Uterus (tissue), 4 donors: ENCODE measurements around the gene PARG. TPM values are rescaled to one million over a fixed set of nuclear protein-coding genes. Genes with fewer than 3 reads are reported as not detected.
"Not testable (repeated sequence)": the region's sequence is repeated elsewhere in the genome, so short reads cannot be mapped to it uniquely, and the experiment has no call there.

ENCODE experiments used
- DNase-seq, 2 donors: peaks; one replicate each; pipeline ENCODE4 v3.0.0-alpha.2; 2019 to 2020
- H3K27ac ChIP-seq, 2 donors: fragments of 200-600 bp; sonication (generic); 1 replicate in 1 of 2; 2 replicates in 1 of 2; pipeline ENCODE4 v1.5.1; 2016 to 2018
- H3K27me3 ChIP-seq, 2 donors: fragments of 200-600 bp; sonication (generic); one replicate each; pipeline ENCODE4 v1.5.1; 2018 to 2019; ENCODE audit warnings: control low read depth in 1 of 2
- H3K36me3 ChIP-seq, 2 donors: fragments of 200-600 bp; sonication (generic); one replicate each; pipeline ENCODE4 v1.5.1; 2019; ENCODE audit warnings: control low read depth in 1 of 2
- H3K4me1 ChIP-seq, 2 donors: fragments of 200-600 bp; sonication (generic); one replicate each; pipeline ENCODE4 v1.5.1; 2018 to 2019; ENCODE audit warnings: control low read depth in 1 of 2
- H3K4me3 ChIP-seq, 2 donors: fragments of 200-600 bp; sonication (generic); 1 replicate in 1 of 2; 2 replicates in 1 of 2; pipeline ENCODE4 v1.5.1; 2018 to 2019; ENCODE audit warnings: mild to moderate bottlenecking in 1 of 2
- H3K9me3 ChIP-seq, 2 donors: fragments of 200-600 bp; sonication (generic); one replicate each; pipeline ENCODE4 v1.5.1; 2019; ENCODE audit warnings: control low read depth in 1 of 2
- POLR2A ChIP-seq, 2 donors: fragments of 450-650 bp; IDR thresholded peaks; one replicate each; pipeline ENCODE4 v1.6.1; 2016; ENCODE audit warnings: antibody characterized with exemption in 2 of 2, mild to moderate bottlenecking in 1 of 2, moderate library complexity in 1 of 2
- intact Hi-C: fragments of 100-400 bp; cut with DNase I; formaldehyde crosslinking; loops from one replicate; pipeline ENCODE4 v1.15.1; 2023; ENCODE audit warnings: low total_unique reads
- total RNA-seq, 4 donors: library from RNA; depleted of rRNA in 3 of 4; stranded (reverse); fragments of >200 nt in 3 of 4; gene quantifications; one replicate each; pipeline versions ENCODE4 v1.1.0 to v1.2.4, GENCODE V29; 2014 to 2023
- TF ChIP-seq, protein P1 (sequence below), 4 experiments: fragments of 200-600 bp in 2 of 4; fragments of 450-650 bp in 2 of 4; sonication (generic) in 2 of 4; IDR thresholded peaks; one replicate each; pipeline ENCODE4 v1.5.1; 2016 to 2019; ENCODE audit warnings: antibody characterized with exemption in 4 of 4, mild to moderate bottlenecking in 2 of 4, moderate library complexity in 1 of 4
- donor health status: DM: yes; HTN: yes; CAD: no.

The PARG gene
- total RNA-seq, 4 donors from 2014 or later = 29.7 to 58.6 (median 44.3) TPM

DNA sequence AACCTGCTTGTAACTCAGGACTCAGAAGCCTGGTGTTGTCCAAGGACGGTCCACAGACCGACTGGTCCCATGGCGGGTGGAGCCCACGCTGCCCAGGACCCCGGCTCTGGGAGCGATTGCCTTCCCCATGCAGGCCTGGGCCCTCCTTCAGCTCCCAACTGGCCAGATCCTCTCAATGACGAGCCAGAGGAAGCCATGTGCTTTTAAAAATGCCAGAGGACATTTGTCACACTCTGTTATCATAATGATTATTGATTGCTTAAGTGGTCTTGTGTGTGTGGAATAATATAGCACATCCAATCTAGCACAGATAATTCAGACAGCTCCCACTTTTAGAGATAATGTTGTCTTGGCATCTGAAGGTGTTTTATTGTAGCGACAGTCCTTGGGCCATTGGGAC lies 157.1 kb downstream of the PARG start:
- DNase-seq = no peak
- no peaks in the 10 kb centered on the region for H3K36me3 ChIP-seq
- intact Hi-C loops = no loop called here
- H3K27ac ChIP-seq = no peak overlapping the region
- TF ChIP-seq, protein P1, sequence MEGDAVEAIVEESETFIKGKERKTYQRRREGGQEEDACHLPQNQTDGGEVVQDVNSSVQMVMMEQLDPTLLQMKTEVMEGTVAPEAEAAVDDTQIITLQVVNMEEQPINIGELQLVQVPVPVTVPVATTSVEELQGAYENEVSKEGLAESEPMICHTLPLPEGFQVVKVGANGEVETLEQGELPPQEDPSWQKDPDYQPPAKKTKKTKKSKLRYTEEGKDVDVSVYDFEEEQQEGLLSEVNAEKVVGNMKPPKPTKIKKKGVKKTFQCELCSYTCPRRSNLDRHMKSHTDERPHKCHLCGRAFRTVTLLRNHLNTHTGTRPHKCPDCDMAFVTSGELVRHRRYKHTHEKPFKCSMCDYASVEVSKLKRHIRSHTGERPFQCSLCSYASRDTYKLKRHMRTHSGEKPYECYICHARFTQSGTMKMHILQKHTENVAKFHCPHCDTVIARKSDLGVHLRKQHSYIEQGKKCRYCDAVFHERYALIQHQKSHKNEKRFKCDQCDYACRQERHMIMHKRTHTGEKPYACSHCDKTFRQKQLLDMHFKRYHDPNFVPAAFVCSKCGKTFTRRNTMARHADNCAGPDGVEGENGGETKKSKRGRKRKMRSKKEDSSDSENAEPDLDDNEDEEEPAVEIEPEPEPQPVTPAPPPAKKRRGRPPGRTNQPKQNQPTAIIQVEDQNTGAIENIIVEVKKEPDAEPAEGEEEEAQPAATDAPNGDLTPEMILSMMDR (IDR thresholded peaks at IDR 0.05) = no peak
- no peak for TF ChIP-seq POLR2A (IDR thresholded peaks at IDR 0.05)
- no peaks in the 10 kb centered on the region for H3K4me1 ChIP-seq
- H3K4me3 ChIP-seq = no peak overlapping the region
- no peaks in the 10 kb centered on the region for H3K27me3 ChIP-seq
- H3K9me3 ChIP-seq = no peaks in the 10 kb centered on the region

DNA sequence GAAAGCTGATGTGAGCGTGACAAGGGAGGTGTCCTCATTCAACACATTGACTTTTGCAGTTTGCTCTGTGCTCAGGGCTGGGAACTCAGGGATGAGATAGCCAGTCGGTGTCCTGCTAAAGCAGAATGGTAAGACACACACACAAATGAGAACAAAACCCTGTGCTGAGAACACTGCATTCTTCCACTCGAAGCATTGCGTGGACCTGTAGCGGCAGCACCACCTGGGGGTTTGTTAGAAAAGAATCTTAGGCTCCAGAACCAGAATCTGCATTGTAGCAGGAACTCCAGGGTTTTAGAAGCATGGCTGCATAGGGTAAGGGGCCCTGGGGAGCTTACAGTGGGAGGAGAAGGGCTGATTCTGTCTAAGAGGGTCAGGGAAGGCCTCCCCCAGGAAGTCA lies 158.2 kb downstream of the PARG start:
- Histone ChIP-seq H3K36me3 (no peaks in the 10 kb centered on the region), H3K4me3 (no peak overlapping the region), H3K27me3 (no peaks in the 10 kb centered on the region), H3K9me3 (no peaks in the 10 kb centered on the region), H3K4me1 (no peaks in the 10 kb centered on the region), H3K27ac (no peak overlapping the region)
- intact Hi-C loops = no loop called here
- DNase-seq = no peak
- TF ChIP-seq, protein P1 (IDR thresholded peaks at IDR 0.05) = no peak
- TF ChIP-seq POLR2A (IDR thresholded peaks at IDR 0.05) = no peak

DNA sequence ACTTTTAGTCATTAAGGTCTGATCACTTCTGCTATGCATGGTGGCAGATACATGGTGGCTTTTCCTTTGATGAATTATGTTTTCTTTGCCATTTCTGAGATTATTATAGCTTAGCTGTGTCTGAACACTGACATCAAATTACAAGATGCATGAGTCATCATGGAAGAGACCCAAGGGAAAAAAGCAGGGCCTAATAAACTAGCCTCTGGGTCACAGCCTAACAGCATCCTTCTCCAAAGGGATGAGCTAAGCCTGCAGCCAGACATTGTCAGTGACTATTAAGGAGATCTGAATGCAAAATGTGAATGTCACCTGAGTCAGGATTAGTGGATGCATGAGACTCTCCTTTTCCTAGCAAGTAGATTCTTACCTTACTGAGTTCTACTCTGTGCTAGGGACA lies 160.6 kb downstream of the PARG start:
- H3K27ac ChIP-seq = no peak overlapping the region

DNA sequence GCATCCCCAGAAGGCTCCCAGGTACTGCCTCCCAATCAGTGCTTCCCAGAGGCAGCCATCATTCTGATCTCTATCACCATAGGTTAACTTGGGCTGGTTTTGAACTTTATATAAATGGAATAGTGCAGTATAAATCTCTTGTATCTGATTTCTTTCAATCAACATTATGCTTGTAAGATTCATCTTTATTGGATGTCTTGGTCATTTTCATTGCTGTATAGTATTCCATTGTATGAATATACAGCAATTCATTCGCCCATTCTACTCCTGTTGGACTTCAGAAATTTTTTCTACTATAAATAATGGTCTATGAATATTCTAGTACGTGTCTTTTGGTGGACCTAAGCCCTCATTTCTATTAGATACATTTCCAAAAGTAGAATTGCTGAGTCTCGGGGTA lies 163.6 kb downstream of the PARG start:
- TF ChIP-seq, protein P1 (IDR thresholded peaks at IDR 0.05) = no peak
- no peak for TF ChIP-seq POLR2A (IDR thresholded peaks at IDR 0.05)
- H3K4me1 ChIP-seq = no peaks in the 10 kb centered on the region

More for the DNA sequence above, 160.6 kb downstream of the PARG start:
- no peaks in the 10 kb centered on the region for H3K4me1 ChIP-seq
- no peaks in the 10 kb centered on the region for H3K9me3 ChIP-seq
- H3K27me3 ChIP-seq = no peaks in the 10 kb centered on the region
- H3K36me3 ChIP-seq = no peaks in the 10 kb centered on the region
- no peak for TF ChIP-seq POLR2A (IDR thresholded peaks at IDR 0.05)
- no peak for DNase-seq
- H3K4me3 ChIP-seq = no peak overlapping the region
- intact Hi-C loops = no loop called here

DNA sequence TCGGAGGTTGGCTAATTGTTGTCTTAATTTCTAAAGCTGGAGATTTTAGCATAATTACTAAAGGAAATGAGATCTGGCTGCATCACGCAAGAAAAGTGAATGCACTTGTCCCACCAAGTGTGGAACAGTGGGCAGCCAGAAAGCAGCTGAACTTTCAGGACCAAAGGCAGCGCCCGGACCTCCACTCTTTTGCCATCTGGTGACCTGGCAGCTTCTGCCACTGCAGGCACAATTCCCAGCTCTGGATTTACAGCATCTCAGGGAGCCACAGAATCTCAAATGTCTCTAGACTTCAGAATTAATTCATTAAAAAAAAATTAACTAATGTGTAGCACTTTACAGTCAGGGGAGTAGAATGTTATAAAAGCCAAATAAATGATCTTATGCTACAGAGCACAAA lies 165.0 kb downstream of the PARG start:
- Histone ChIP-seq H3K27ac (no peak overlapping the region), H3K9me3 (no peaks in the 10 kb centered on the region), H3K27me3 (no peaks in the 10 kb centered on the region), H3K4me1 (no peaks in the 10 kb centered on the region), H3K4me3 (no peak overlapping the region), H3K36me3 (no peaks in the 10 kb centered on the region)
- TF ChIP-seq POLR2A (IDR thresholded peaks at IDR 0.05) = no peak
- TF ChIP-seq, protein P1 (IDR thresholded peaks at IDR 0.05) = no peak
- no peak for DNase-seq
- intact Hi-C loops = no loop called here

More for the DNA sequence above, 163.6 kb downstream of the PARG start:
- intact Hi-C loops = no loop called here
- no peak overlapping the region for H3K27ac ChIP-seq
- H3K9me3 ChIP-seq = no peaks in the 10 kb centered on the region
- no peak overlapping the region for H3K4me3 ChIP-seq
- no peaks in the 10 kb centered on the region for H3K36me3 ChIP-seq
- H3K27me3 ChIP-seq = no peaks in the 10 kb centered on the region
- DNase-seq = no peak

DNA sequence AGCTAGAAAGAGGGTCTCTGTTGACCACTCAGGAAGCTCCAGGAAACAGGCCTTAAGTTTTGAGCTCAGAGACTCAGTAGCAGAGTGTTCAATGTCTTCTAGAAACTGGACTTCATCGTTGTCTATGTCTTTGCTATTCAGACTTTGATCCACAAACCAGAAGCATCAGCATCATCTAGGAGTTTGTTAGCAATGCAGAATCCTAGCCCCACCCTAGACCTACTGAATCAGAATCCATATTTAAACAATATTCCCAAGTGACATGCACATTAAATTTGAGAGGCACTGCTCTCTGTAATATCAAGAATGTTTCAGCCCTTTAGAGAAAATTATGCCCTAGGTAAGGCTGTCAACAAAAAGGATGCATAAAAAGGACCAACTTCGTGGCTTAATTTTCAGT lies 166.8 kb downstream of the PARG start:
- Histone ChIP-seq H3K36me3 (no peaks in the 10 kb centered on the region), H3K4me3 (no peak overlapping the region), H3K27ac (no peak overlapping the region), H3K27me3 (no peaks in the 10 kb centered on the region), H3K9me3 (no peaks in the 10 kb centered on the region), H3K4me1 (no peaks in the 10 kb centered on the region)
- DNase-seq = no peak
- intact Hi-C loops = no loop called here
- no peak for TF ChIP-seq POLR2A (IDR thresholded peaks at IDR 0.05)
- TF ChIP-seq, protein P1 (IDR thresholded peaks at IDR 0.05) = no peak

DNA sequence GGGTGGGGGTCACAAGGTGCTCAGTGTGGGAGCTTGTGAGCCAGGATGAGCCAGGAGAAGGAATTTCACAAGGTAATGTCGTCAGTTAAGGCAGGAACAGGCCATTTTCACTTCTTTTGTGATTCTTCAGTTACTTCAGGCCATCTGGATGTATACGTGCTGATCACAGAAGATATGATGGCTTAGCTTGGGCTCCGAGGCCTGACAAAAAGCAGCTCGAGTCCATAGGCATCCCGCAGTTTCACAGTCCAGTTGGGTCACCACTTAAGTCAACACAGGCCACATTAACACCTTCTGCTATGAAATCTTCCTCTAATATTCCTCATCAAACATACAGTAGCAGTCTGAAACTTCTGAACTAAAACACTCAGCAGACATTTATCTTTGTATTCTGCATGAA lies 168.9 kb downstream of the PARG start:
- H3K4me1 ChIP-seq, H3K36me3 ChIP-seq, intact Hi-C loops, H3K9me3 ChIP-seq, H3K4me3 ChIP-seq, H3K27ac ChIP-seq, H3K27me3 ChIP-seq, DNase-seq: not testable (repeated sequence)

DNA sequence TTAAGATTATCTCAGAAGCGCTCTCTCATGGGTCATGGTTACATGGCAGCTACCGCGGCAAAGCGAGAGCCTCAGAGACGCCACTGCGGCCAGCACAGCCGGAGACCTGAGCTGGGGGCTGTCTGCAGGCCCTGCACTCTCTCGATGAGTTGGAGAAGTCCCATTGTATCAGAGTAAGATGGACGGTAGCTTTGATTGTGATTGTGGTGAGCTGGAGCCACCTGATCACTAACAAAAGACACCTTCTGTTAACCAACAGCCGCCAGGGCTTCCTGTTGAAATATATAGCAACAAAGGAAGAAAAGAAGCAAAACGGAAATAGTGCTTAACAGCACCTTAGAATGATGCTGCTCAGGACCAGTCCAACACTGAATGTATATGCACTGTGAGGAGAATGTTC lies 170.8 kb downstream of the PARG start:
- H3K4me1 ChIP-seq, H3K27ac ChIP-seq, H3K9me3 ChIP-seq, H3K27me3 ChIP-seq, intact Hi-C loops, H3K36me3 ChIP-seq, DNase-seq, H3K4me3 ChIP-seq: not testable (repeated sequence)
